Muscle of leg (tissue), 11 donors: ENCODE results near the gene PTPRN2. TPM values are rescaled to one million over a fixed set of nuclear protein-coding genes. Genes with fewer than 3 reads are reported as not detected.

Experiments used
- DNase-seq: peaks from one replicate; pipeline ENCODE4 v3.0.0; 2013
- H3K27ac ChIP-seq: one replicate; pipeline ENCODE4 v1.5.1; 2013; ENCODE audit warnings: mild to moderate bottlenecking, low read length, control low read depth
- H3K27me3 ChIP-seq: one replicate; pipeline ENCODE4 v1.6.1; 2013; ENCODE audit warnings: low read length; ENCODE audit not compliant: control insufficient read depth, insufficient read depth
- H3K36me3 ChIP-seq: one replicate; pipeline ENCODE4 v1.6.1; 2013; ENCODE audit warnings: low read length; ENCODE audit not compliant: control insufficient read depth, insufficient read depth
- H3K4me1 ChIP-seq: one replicate; pipeline ENCODE4 v1.6.1; 2013; ENCODE audit warnings: low read length; ENCODE audit not compliant: control insufficient read depth, insufficient read depth
- H3K4me3 ChIP-seq: one replicate; pipeline ENCODE4 v1.5.1; 2013; ENCODE audit warnings: low read length, control low read depth
- H3K9me3 ChIP-seq: replicated peaks from 2 replicates; pipeline ENCODE4 v1.6.1; 2013; ENCODE audit warnings: low read depth, low read length; ENCODE audit not compliant: control insufficient read depth
- WGBS: methylation state at CpG from one replicate; pipeline ENCODE4 v1.1.5; 2013; ENCODE audit warnings: missing lambda C conversion rate; ENCODE audit not compliant: insufficient coverage; 5-methylcytosine and 5-hydroxymethylcytosine counted together
- polyA plus RNA-seq, 8 donors: library from polyadenylated mRNA; unstranded; fragments of 120-200 nt; gene quantifications; one replicate each; pipeline versions ENCODE4 v1.2.1 to v1.2.3, GENCODE V29; 2013; ENCODE audit warnings: inconsistent platforms in 1 of 8, low replicate concordance in 1 of 8; ENCODE audit not compliant: insufficient read length in 8 of 8, insufficient read depth in 1 of 8
- total RNA-seq: library from RNA; stranded (reverse); fragments of 120-200 nt; gene quantifications from one replicate; pipeline ENCODE4 v1.2.4, GENCODE V29; 2013

Gene PTPRN2
- total and polyA plus RNA-seq, 9 donors, result 1.4 to 2.9 (median 2.3) TPM

- H3K4me1 ChIP-seq, result no peaks in the 10 kb centered on the region
- H3K9me3 ChIP-seq, result no peaks in the 10 kb centered on the region
- no peak overlapping the region for H3K4me3 ChIP-seq
- H3K36me3 ChIP-seq, result no peaks in the 10 kb centered on the region
- no peak for DNase-seq
- H3K27ac ChIP-seq, result no peak overlapping the region
- WGBS, result 40% methylated on average over 4 of the region's 8 CpGs
- H3K27me3 ChIP-seq, result peaks cover 46% of the 10 kb centered on the region
These were observed 20.4 kb downstream of the PTPRN2 start for GRCh38 chr7:158567153-158567603.

GRCh38 chr7:158564663-158565035 is 23.0 kb downstream of the PTPRN2 start:
- DNase-seq, result no peak
- peaks cover 37% of the 10 kb centered on the region for H3K27me3 ChIP-seq
- H3K9me3 ChIP-seq, result no peaks in the 10 kb centered on the region
- no peaks in the 10 kb centered on the region for H3K36me3 ChIP-seq
- H3K27ac ChIP-seq, result no peak overlapping the region
- H3K4me3 ChIP-seq, result no peak overlapping the region
- no peaks in the 10 kb centered on the region for H3K4me1 ChIP-seq
- 42% methylated on average over 4 of the region's 7 CpGs for WGBS

GRCh38 chr7:158563911-158564662 is 23.5 kb downstream of the PTPRN2 start:
- Histone ChIP-seq H3K9me3 (no peaks in the 10 kb centered on the region), H3K27ac (no peak overlapping the region), H3K4me3 (no peak overlapping the region), H3K4me1 (no peaks in the 10 kb centered on the region), H3K27me3 (peaks cover 31% of the 10 kb centered on the region), H3K36me3 (no peaks in the 10 kb centered on the region)
- 64% methylated on average over 5 of the region's 11 CpGs for WGBS
- DNase-seq, result no peak

GRCh38 chr7:158563051-158563450 is 24.6 kb downstream of the PTPRN2 start:
- peaks cover 26% of the 10 kb centered on the region for H3K27me3 ChIP-seq
- H3K36me3 ChIP-seq, result no peaks in the 10 kb centered on the region
- H3K27ac ChIP-seq, result no peak overlapping the region
- H3K4me1 ChIP-seq, result no peaks in the 10 kb centered on the region
- 81% methylated on average over 12 of the region's 13 CpGs for WGBS
- H3K4me3 ChIP-seq, result no peak overlapping the region
- no peak for DNase-seq
- H3K9me3 ChIP-seq, result no peaks in the 10 kb centered on the region

GRCh38 chr7:158562517-158562916 is 25.1 kb downstream of the PTPRN2 start:
- H3K9me3 ChIP-seq, result no peaks in the 10 kb centered on the region
- H3K36me3 ChIP-seq, result no peaks in the 10 kb centered on the region
- H3K27ac ChIP-seq, result no peak overlapping the region
- no peaks in the 10 kb centered on the region for H3K4me1 ChIP-seq
- no peak overlapping the region for H3K4me3 ChIP-seq
- WGBS, result 80% methylated on average over 1 of the region's 6 CpGs
- peaks cover 21% of the 10 kb centered on the region for H3K27me3 ChIP-seq
- DNase-seq, result no peak

GRCh38 chr7:158561659-158562058 is 26.0 kb downstream of the PTPRN2 start:
- Histone ChIP-seq H3K27ac (no peak overlapping the region), H3K4me1 (no peaks in the 10 kb centered on the region), H3K27me3 (peaks cover 17% of the 10 kb centered on the region), H3K4me3 (no peak overlapping the region), H3K36me3 (no peaks in the 10 kb centered on the region), H3K9me3 (no peaks in the 10 kb centered on the region)
- no peak for DNase-seq
- WGBS, result 80% methylated on average over 7 of the region's 7 CpGs

- Histone ChIP-seq H3K27ac (no peak overlapping the region), H3K4me1 (no peaks in the 10 kb centered on the region), H3K27me3 (peaks cover 10% of the 10 kb centered on the region), H3K4me3 (no peak overlapping the region), H3K36me3 (no peaks in the 10 kb centered on the region), H3K9me3 (no peaks in the 10 kb centered on the region)
- 92% methylated on average over 12 of the region's 12 CpGs for WGBS
- DNase-seq, result no peak
These were observed 27.2 kb downstream of the PTPRN2 start for GRCh38 chr7:158560386-158560785.

GRCh38 chr7:158559356-158559755 is 28.3 kb downstream of the PTPRN2 start:
- Histone ChIP-seq H3K4me3 (no peak overlapping the region), H3K9me3 (no peaks in the 10 kb centered on the region), H3K27me3 (peaks cover 7% of the 10 kb centered on the region), H3K27ac (no peak overlapping the region), H3K36me3 (no peaks in the 10 kb centered on the region), H3K4me1 (no peaks in the 10 kb centered on the region)
- no peak for DNase-seq
- WGBS, result 60% methylated on average over 5 of the region's 6 CpGs

- DNase-seq, result no peak
- Histone ChIP-seq H3K27ac (no peak overlapping the region), H3K27me3 (peaks cover 7% of the 10 kb centered on the region), H3K9me3 (no peaks in the 10 kb centered on the region), H3K4me3 (no peak overlapping the region), H3K4me1 (no peaks in the 10 kb centered on the region), H3K36me3 (no peaks in the 10 kb centered on the region)
- 0% methylated on average over 1 of the region's 3 CpGs for WGBS
These were observed 28.8 kb downstream of the PTPRN2 start for GRCh38 chr7:158558816-158559215.

- DNase-seq, result no peak
- H3K36me3 ChIP-seq, result no peaks in the 10 kb centered on the region
- no peaks in the 10 kb centered on the region for H3K9me3 ChIP-seq
- WGBS, result 85% methylated on average over 9 of the region's 9 CpGs
- no peak overlapping the region for H3K27ac ChIP-seq
- peaks cover 4% of the 10 kb centered on the region for H3K27me3 ChIP-seq
- no peaks in the 10 kb centered on the region for H3K4me1 ChIP-seq
- no peak overlapping the region for H3K4me3 ChIP-seq
These were observed 30.2 kb downstream of the PTPRN2 start for GRCh38 chr7:158557441-158557755.
